Measurements from ENCODE around the gene FBN2.

FBN2 gene

DNA sequence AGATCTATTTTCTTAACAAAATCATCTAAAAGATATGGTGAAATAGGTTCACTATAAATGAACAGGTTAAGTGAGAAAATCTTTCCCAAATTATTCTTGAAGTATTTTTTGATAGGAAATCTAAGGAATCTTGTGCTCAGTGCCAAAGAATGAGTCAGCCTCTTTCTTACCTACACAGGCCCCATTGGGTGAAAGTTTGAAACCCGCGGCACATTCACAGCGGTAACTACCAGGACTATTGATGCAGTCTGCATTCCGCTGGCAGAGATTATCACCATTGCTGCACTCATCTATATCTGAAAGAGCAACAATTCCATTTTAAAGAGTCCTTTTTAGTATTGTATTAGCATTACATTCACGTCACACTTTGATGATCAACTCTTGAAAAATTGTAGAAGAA is 232.7 kb downstream of the FBN2 start:
- no peak for DNase-seq (ENCODE audit: low spot score)

DNA sequence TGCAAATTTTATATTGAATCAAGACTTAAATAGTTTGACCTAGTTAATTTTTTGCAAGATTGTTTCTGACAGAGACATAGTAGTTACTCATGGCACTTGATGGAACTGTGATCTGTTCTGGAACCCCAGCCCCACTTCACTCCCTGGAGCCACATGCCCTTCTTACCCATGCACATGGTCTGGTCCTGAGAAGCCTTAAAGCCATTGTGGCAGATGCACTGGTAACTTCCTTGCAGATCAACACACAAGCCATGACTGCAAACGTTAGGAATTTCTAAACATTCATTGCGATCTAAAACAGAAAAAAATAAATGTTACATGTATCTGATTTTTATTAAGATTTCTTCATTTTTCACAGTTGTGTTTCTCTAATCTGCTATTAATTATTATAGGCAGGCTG is 233.3 kb downstream of the FBN2 start:
- DNase-seq (ENCODE audit: low spot score), result no peak

GRCh38 chr5:128304088-128304487 is 234.0 kb downstream of the FBN2 start:
- no peak for DNase-seq (ENCODE audit: low spot score)

- no peak for DNase-seq (ENCODE audit: low spot score)
These were observed 234.5 kb downstream of the FBN2 start for GRCh38 chr5:128303593-128303992.

DNA sequence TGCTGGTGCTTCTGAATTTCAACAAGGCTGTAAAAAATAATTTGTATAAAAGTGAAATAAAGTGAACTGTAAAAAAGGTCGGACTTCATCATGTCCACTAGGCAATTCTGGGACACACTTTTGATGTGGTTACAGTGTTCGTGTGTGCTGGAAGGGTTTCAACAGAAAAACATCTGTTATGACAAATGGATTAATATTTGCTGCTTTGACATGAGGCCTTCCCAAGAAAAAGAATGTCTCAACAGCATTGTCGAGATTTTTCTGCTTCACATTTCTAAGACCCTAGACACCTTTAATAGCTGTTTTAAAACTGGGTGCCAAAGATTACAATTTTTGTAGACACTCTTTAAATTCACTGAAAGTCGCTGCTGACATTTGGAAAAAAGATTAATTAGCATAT is 237.9 kb downstream of the FBN2 start:
- DNase-seq (ENCODE audit: low spot score), result no peak

- DNase-seq (ENCODE audit: low spot score), result no peak
These were observed 247.7 kb downstream of the FBN2 start for GRCh38 chr5:128290152-128290858.

DNA sequence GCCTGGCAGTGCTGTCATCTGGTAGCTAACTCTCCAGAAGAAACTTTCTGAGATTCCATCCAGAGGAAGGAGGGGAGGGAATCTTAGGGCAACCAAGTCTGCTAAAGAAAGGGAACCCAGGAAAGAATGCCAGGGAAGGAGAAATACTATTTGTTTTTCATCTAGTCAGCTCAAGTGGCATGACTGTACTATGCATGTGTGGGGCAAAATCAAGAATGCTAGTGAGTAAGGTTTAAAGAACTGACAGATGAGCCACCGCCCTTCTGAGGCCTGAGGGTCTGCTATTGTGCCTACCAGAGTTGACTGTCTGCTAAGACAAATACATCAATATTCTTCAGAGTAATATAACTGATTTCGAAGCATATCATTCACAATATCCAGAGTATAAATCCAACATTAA is 250.3 kb downstream of the FBN2 start:
- no peak for DNase-seq (ENCODE audit: low spot score)

GRCh38 chr5:128284236-128284635 is 253.8 kb downstream of the FBN2 start:
- DNase-seq (ENCODE audit: low spot score), result no peak

- DNase-seq (ENCODE audit: low spot score), result no peak
These were observed 258.7 kb downstream of the FBN2 start for GRCh38 chr5:128279345-128279744.

DNA sequence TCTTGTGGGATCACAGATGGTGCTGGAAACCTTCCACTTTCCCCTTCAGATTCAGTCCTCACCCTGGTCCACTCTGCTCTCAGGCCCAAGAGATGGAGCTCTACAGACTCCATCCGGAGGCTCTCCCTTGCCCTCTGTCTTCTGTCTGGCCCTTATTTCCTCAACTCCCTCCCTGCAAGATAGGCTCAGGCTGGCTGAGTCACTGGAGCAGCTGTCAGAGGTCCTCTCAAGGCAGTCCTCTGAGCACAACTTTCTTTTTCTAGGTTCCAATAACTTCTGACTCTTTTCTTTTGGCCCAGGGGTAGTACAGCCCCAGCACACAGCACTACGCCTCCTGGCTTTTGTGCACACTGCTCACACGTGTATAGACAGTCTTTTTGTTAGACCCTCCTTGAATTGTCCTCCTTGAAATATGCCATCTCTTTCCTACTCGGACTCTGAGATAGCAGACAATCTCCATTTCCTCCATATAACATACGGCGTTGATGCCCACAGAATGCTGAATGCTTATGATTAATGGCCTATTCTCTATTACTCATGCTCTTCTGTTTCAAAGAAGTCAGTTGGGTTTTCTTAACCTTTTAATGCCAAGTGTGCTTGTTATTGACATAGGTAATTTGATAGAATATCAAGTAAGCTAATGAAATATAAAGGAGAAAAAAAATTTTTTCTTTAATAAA is 261.4 kb downstream of the FBN2 start:
- no peak for DNase-seq (ENCODE audit: low spot score)

GRCh38 chr5:128274441-128274840 is 263.6 kb downstream of the FBN2 start:
- no peak for DNase-seq (ENCODE audit: low spot score)

- no peak for DNase-seq (ENCODE audit: low spot score)
These were observed 264.3 kb downstream of the FBN2 start for GRCh38 chr5:128273736-128274135.

- no peak for DNase-seq (ENCODE audit: low spot score)
These were observed 266.1 kb downstream of the FBN2 start for GRCh38 chr5:128271859-128272464.

GRCh38 chr5:128271071-128271470 is 267.0 kb downstream of the FBN2 start:
- DNase-seq (ENCODE audit: low spot score), result no peak

DNA sequence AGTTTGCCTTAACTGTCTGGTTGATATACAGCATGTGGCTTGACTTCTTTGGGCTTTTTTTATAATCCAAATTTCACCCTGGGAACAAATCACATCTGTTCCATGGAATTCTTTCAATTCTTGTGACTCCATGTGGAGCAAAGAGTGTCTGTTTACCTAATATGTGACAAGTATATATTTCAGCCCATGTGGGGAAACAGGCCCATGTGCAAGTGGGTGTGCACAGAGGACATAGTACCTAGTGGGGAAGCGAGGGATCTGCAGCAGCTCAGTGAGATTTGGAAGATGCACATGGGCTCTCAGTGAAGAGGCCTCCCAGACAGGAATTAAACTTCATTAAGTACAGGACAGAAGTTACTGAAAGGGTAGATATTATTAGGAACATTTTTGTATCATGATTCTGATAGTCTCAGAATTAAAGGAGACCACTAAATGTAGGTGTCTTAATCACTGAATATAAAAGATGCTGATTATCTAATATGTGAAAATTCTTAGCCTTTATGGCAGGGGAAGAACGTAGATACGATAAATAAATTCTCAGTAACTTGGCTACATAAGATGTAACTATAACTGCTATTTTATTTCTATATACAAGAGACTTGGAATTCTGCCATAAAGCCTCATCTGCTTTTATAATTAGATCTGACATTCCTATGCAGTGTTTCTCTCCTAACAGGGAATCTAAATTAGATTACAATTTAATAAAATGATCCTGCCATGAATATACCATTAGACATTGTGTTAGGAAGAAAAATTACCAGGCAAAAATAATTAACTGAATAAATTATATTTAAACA is 273.3 kb downstream of the FBN2 start:
- DNase-seq (ENCODE audit: low spot score), result no peak

- DNase-seq (ENCODE audit: low spot score), result no peak
These were observed 274.7 kb downstream of the FBN2 start for GRCh38 chr5:128263357-128263756.

DNA sequence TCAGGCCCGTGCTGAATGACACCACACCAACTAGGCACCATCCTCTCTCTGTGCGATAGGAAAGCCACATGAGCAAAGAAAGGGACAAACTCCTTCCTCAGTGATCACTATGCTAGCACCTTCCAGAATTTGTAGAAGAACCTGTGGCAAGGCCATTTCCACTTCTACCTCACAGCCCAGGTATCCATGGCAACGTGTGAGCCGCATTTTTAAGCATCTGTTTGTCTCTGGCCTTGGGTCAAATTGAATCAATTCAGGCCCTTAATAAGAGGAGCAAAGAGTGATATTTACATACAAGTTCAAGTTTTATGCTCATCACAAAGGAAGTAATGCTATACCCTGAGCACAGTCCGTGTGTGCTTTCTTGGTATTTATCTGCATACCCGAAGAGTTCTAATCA is 275.1 kb downstream of the FBN2 start:
- no peak for DNase-seq (ENCODE audit: low spot score)

DNA sequence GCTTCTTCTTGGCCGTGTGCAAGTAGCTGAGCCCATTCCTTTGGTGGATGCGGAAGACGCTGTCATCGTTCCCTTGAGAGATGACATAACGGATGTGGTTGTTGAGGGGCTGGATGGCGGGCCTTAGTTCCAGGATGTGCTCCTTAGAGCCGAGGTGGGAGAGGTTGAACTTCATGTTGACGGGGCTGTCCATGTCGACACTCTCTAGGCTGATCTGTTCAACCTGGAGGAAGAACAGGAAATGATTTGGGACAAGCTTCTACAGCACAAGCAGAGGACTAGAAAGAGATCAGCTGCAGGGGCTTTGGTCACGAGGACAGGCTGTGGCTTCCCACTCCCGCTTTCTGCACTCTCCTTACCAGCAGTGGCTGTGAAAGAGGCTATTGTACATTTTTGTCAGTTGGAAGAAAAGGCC is 278.4 kb downstream of the FBN2 start:
- DNase-seq (ENCODE audit: low spot score), result no peak

DNA sequence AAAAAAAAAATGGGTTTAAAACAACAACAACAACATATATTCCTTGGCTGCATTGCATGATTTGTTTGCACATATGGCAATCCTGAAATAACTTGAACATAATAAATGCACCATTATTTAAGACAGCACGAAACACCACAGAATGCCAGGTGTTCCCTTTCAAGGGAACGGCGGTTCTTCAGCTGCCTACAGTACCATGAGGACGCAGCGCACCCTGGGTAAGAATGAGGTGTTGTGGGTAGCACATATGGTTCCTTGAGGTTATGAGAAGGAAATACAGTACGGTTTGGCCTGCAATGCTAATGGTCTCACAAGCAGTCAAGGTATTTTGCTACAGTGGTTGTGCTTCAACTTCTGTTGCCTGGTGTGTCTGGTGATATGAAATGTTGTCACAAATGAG is 279.7 kb downstream of the FBN2 start:
- no peak for DNase-seq (ENCODE audit: low spot score)

DNA sequence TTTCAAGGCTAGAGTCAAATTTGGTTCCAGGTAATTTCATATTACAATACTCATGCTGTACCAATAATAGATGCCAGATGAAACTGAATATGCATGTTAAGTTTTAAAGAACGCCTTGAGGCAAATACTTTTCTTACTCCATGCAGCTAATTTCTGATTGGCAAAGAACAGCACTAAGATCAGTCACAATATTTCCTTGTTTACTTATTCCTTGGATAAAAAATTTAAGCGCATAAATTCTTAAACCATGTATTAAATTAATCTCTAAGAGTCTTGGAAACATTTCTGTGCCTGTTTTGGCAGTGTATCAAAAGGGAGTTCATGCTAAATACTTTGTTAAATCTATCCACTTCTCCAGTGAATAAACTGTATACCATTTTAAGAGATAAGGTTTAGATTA is 281.0 kb downstream of the FBN2 start:
- no peak for DNase-seq (ENCODE audit: low spot score)

- DNase-seq (ENCODE audit: low spot score), result no peak
These were observed 283.3 kb downstream of the FBN2 start for GRCh38 chr5:128254789-128255188.

GRCh38 chr5:128253880-128254279 is 284.2 kb downstream of the FBN2 start:
- DNase-seq (ENCODE audit: low spot score), result no peak

- no peak for DNase-seq (ENCODE audit: low spot score)
These were observed 284.9 kb downstream of the FBN2 start for GRCh38 chr5:128253161-128253560.

Data from Ammon's horn (tissue), 1 donor.